Measurements from ENCODE around the gene RAB11FIP5. TPM values are rescaled to one million over a fixed set of nuclear protein-coding genes. Genes with fewer than 3 reads are reported as not detected.
A peak's percentile ranks its signal among the peaks of the same experiment; 100 is the strongest.

The RAB11FIP5 gene
- total and polyA plus RNA-seq, 9 donors = 9.6 to 18.9 (median 13.8) TPM

DNA sequence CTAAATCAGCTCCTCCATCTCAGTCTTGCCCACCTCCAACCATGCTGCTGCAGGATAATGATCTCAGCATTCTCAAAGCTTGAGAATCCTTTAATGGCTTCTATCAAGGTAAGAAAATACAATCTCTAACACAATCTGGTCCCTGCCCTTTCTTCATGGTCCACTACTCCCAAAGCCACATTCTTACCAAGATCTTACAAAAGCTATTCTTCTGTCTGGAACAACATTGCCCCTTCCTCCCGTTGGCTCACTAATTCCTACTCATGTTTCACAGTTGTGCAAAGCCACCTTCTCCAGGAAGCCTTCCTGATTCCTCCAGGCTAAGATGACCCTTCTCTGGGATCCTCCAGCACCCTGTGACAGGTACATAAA, 35.3 kb downstream of the RAB11FIP5 start:
- Histone ChIP-seq H3K27ac (ENCODE audit: low read length) (no peak overlapping the region), H3K4me3 (ENCODE audit: low read length) (no peak overlapping the region), H3K4me1 (ENCODE audit: control insufficient read depth, insufficient read depth, low read length) (peaks cover 8% of the 10 kb centered on the region), H3K36me3 (ENCODE audit: control insufficient read depth, insufficient read depth, low read length) (peaks cover 12% of the 10 kb centered on the region), H3K9me3 (replicated peaks; ENCODE audit: control insufficient read depth, low read depth, low read length) (no peaks in the 10 kb centered on the region), H3K27me3 (ENCODE audit: control insufficient read depth, insufficient read depth, low read length) (no peaks in the 10 kb centered on the region)
- 83% methylated on average over 1 of the region's 1 CpG for WGBS (ENCODE audit: insufficient coverage)
- DNase-seq = no peak

DNA sequence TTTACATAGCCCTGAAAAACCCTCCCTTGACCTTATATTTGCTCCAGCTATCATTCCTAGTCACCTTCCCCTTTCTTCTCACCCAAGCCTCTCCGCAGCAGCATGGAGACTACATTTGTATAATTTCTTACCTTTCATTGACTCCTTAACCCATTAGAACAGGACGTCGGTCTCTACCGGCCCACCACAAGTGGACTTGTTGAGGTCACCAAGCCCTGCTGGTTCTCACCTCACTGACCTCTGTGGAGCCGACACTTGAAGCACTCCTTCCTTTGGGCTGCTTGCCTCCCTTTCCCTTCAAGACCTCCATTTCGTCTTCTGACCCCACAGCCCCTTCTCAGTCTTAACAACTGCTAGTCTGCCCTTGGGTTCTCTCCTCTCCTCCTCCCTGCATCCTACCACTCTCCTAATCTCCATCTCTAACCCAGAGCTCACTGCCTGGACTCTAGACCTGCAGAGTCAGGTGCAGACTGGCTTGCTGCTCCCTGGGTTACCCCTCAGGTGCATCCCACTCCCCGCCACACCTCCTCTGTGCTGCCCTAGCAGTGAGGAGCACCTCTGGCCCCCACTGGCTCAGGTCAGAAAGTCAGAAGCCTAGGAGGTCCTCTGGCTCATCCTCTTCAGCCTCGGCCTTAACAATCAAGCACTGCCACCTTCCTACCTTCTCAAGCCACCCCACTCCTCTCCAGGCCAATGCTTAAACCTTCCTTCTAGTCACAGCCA, 35.9 kb downstream of the RAB11FIP5 start:
- no peak for DNase-seq
- 80% methylated on average over 8 of the region's 8 CpGs for WGBS (ENCODE audit: insufficient coverage)
- H3K4me3 ChIP-seq (ENCODE audit: low read length) = no peak overlapping the region
- H3K9me3 ChIP-seq (replicated peaks; ENCODE audit: control insufficient read depth, low read depth, low read length) = no peaks in the 10 kb centered on the region
- H3K4me1 ChIP-seq (ENCODE audit: control insufficient read depth, insufficient read depth, low read length) = peaks cover 13% of the 10 kb centered on the region
- peaks cover 12% of the 10 kb centered on the region for H3K36me3 ChIP-seq (ENCODE audit: control insufficient read depth, insufficient read depth, low read length)
- no peaks in the 10 kb centered on the region for H3K27me3 ChIP-seq (ENCODE audit: control insufficient read depth, insufficient read depth, low read length)
- H3K27ac ChIP-seq (ENCODE audit: low read length) = no peak overlapping the region

DNA sequence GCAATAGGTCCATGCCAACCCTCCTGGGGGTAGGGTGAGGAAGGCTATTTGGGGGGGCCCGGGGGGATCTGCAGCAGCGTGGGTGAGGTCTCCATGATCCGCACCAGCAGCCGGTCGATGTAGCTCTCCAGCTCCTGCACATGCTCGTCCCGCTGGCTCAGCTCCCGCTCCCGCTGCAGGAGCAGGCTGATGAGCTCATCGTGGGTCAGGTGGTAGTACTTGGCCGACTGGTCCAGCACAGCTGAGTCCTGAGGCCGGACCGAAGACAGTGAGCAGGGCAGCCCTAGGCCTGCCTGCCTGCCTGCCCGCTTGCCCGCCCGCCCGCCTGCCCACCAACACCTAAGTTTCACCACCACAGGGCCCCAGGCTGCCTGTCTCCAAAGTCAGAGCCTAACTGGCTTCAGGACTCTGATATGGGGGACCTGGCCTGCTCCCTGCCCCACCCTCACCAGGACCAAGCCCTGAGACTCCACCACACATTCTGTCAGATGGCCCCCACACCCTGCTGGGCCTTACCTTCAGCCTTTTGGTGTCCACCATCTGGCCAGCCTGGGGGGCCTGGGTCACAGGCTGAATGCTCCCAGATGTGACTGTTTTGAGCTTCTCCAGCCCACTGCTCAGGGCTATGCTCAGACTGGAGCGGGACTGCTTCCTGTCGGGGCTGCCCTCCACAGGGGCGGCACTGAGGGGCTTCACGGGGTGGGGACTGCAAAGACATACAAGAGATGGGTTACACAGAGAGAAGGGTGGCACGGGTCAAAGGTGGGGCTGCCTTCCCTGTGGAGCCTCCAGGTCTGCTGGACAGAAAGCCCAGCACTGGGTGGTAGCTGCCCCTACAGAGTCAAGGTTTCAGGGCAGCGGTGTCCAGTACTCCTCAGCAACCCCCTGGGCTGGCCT, 37.0 kb downstream of the RAB11FIP5 start:
- no peaks in the 10 kb centered on the region for H3K9me3 ChIP-seq (replicated peaks; ENCODE audit: control insufficient read depth, low read depth, low read length)
- no peaks in the 10 kb centered on the region for H3K27me3 ChIP-seq (ENCODE audit: control insufficient read depth, insufficient read depth, low read length)
- H3K36me3 ChIP-seq (ENCODE audit: control insufficient read depth, insufficient read depth, low read length) = peaks cover 12% of the 10 kb centered on the region
- H3K27ac ChIP-seq (ENCODE audit: low read length) = no peak overlapping the region
- 54% methylated on average over 23 of the region's 23 CpGs for WGBS (ENCODE audit: insufficient coverage)
- peaks cover 13% of the 10 kb centered on the region for H3K4me1 ChIP-seq (ENCODE audit: control insufficient read depth, insufficient read depth, low read length)
- H3K4me3 ChIP-seq (ENCODE audit: low read length) = no peak overlapping the region
- DNase-seq = peak; percentile 86

DNA sequence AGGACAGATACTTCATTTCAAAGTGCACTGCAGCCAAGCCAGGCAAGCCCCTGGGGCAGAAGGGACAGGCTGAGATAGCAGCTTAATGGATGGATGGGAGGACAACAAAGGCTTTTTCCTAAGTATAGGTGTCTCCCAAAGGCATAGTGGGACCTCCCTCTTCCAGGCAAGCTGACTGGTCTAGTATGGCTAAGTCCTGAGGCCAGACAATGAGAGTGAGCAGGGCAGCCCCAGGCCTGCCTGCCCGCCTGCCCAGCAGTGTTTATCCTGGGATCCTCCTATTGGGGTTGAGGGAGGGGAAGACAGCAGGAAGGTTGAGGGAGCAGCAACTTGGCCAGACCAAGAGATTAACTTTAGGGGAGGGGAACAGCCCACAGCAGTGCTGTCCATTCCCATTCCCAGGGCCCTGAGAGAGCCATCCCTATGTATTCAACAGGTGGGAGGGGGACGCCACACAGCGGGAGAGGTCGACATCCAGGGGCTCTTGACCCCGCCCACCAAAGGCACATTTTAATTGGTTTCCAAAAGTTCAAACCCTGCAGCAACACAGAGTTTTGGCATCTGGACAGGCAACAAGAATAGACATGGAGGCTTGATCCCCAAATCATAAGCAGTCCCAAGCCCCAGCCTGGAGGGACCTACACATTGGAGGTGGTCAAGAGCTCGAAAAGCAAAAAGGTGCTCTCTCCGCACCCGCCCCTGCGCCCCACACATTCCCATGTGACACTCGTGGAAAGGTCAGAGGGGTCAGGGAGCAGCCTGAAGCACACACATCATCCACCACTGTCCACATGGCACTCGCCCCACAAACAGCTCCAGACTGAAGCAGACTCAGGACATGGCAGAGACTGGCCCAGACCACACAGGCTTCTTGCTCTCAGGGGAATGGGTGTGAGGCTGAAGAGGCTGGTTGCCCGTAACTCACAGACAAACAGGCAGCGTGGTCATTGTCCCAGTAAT, 38.4 kb downstream of the RAB11FIP5 start:
- 76% methylated on average over 6 of the region's 13 CpGs for WGBS (ENCODE audit: insufficient coverage)
- Histone ChIP-seq H3K36me3 (ENCODE audit: control insufficient read depth, insufficient read depth, low read length) (peaks cover 4% of the 10 kb centered on the region), H3K27ac (ENCODE audit: low read length) (no peak overlapping the region), H3K4me1 (ENCODE audit: control insufficient read depth, insufficient read depth, low read length) (peaks cover 20% of the 10 kb centered on the region), H3K9me3 (replicated peaks; ENCODE audit: control insufficient read depth, low read depth, low read length) (no peaks in the 10 kb centered on the region), H3K4me3 (ENCODE audit: low read length) (no peak overlapping the region), H3K27me3 (ENCODE audit: control insufficient read depth, insufficient read depth, low read length) (no peaks in the 10 kb centered on the region)
- DNase-seq = no peak

DNA sequence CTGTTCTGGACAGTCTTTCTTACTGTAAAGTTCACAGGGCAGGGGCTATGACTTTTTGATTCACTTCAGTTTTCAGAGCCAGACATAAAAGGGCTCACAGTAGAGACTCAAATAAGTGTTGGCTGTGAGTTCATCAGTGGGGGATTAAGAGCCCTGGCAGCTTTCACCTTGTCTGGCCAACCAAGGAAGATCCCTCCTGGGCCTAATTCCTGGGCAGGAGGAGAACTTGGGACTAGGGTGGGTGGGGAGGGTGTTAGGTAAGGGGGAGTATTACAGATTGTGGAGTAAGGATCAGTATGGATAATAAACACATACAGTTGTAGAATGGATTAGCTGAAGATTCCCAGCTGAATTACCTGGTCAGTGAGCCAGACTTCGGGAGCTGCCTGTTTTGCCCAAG, 40.3 kb downstream of the RAB11FIP5 start:
- peaks cover 20% of the 10 kb centered on the region for H3K4me1 ChIP-seq (ENCODE audit: control insufficient read depth, insufficient read depth, low read length)

DNA sequence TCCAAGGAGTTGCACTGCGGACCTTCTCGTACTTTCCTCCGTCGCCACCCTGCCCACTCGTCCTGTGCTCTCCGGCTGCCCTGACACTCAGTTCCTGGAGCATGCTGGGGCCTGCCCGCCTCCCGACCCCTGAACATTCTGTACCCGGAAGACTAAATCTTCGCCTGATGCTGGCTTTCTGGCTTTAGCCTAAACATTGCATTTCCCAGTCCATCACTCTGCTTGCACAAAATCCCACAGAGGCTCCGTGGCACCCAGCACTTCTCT, 40.7 kb downstream of the RAB11FIP5 start:
- Histone ChIP-seq H3K9me3 (replicated peaks; ENCODE audit: control insufficient read depth, low read depth, low read length) (no peaks in the 10 kb centered on the region), H3K27me3 (ENCODE audit: control insufficient read depth, insufficient read depth, low read length) (no peaks in the 10 kb centered on the region), H3K36me3 (ENCODE audit: control insufficient read depth, insufficient read depth, low read length) (peaks cover 2% of the 10 kb centered on the region), H3K4me1 (ENCODE audit: control insufficient read depth, insufficient read depth, low read length) (peaks cover 20% of the 10 kb centered on the region), H3K27ac (ENCODE audit: low read length) (peak overlapping the region; percentile 93), H3K4me3 (ENCODE audit: low read length) (peak overlapping the region; percentile 71)
- 1% methylated on average over 11 of the region's 11 CpGs for WGBS (ENCODE audit: insufficient coverage)
- DNase-seq = peak; percentile 41

More for the DNA sequence above, 40.3 kb downstream of the RAB11FIP5 start:
- H3K27me3 ChIP-seq (ENCODE audit: control insufficient read depth, insufficient read depth, low read length) = no peaks in the 10 kb centered on the region
- WGBS (ENCODE audit: insufficient coverage) = 50% methylated on average over 1 of the region's 1 CpG
- no peaks in the 10 kb centered on the region for H3K9me3 ChIP-seq (replicated peaks; ENCODE audit: control insufficient read depth, low read depth, low read length)
- H3K4me3 ChIP-seq (ENCODE audit: low read length) = peak overlapping the region; percentile 71
- no peak for DNase-seq
- no peak overlapping the region for H3K27ac ChIP-seq (ENCODE audit: low read length)
- H3K36me3 ChIP-seq (ENCODE audit: control insufficient read depth, insufficient read depth, low read length) = peaks cover 2% of the 10 kb centered on the region

DNA sequence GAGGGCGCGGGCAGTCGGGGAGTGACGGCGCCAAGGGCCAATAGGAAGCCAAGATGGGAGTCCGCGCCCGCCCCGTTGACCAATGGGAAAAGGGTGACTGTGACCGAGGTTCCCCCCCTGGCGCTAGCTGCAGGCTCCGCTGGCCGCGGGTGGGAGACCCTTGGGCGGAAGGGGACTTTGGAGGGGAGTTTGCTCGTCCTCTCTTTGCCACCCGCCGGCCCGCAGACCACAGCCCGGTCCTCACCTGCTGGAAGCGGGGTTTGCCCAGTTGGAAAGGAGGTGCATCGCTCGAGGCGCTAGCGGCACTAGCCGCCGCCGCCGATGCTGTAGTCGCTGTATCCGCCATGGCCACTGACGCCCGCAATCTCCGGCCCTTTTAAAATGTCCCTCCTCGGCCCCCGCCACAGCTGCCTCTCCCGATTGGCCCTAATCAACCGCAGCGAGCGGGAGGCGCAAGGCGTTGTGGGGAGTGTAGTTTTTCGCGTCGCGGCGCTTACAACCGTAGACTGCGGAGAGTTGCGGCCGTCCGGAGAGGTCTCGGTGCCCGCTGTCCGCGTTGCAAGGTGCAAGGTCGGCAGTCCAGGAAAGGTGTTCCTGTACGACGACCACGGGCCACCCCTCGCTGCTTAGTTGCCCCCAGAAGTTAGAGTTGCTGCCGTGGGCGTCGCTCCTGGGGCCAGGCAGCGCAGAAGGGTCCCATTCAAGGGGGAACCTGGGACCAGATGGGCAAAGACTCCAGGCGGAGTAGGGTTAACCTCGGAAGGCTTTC, 41.2 kb downstream of the RAB11FIP5 start, which contains the start of gene SFXN5:
SFXN5 (minus strand) TSS at position 353 of the 769 bp plus-strand sequence; CDS start at position 346, 7 bp downstream.
- WGBS (ENCODE audit: insufficient coverage) = under 1% methylated on average over 58 of the region's 67 CpGs
- H3K27me3 ChIP-seq (ENCODE audit: control insufficient read depth, insufficient read depth, low read length) = no peaks in the 10 kb centered on the region
- H3K4me3 ChIP-seq (ENCODE audit: low read length) = peak within 1 kb of the TSS; percentile 71
- H3K36me3 ChIP-seq (ENCODE audit: control insufficient read depth, insufficient read depth, low read length) = peaks cover 2% of the 10 kb centered on the region
- H3K9me3 ChIP-seq (replicated peaks; ENCODE audit: control insufficient read depth, low read depth, low read length) = no peaks in the 10 kb centered on the region
- peak; percentile 99 for DNase-seq
- peaks cover 20% of the 10 kb centered on the region for H3K4me1 ChIP-seq (ENCODE audit: control insufficient read depth, insufficient read depth, low read length)
- peak within 1 kb of the TSS; percentile 93 for H3K27ac ChIP-seq (ENCODE audit: low read length)

DNA sequence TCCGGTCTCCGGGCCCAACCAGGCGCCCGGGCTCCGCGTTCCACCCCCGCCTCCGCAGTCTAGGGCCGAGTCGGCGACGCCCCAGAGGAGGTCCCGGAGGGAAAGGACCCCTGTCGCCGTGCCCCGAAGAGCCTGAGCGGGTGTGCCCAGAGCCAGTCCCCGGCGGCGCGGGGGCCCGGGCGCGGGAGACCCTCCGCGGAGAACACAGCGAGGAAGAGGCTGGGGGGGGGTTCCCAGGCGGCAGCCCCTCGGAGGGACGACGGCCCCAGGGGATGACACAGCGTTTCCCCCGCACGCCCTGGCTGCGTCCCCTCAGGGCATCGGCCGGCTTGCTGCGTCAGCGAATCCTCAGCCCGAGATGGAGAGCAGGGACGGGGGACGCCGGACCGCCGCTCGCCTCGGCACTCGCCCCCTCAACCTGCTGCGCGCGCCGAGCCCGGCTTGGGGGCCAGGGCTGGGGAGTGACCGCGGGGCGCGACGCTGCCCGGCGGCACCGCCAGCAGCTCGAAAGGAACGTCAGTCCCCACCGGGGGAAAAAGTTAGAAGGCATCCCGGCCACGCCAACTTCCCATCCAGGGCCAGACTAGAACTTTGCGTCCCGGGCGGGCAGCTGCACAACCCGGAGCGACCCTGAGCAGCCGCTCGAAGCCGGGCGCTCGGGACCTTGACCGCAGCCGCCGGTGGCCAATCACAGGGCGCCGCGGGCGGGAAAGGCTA, 41.9 kb downstream of the RAB11FIP5 start:
- Histone ChIP-seq H3K36me3 (ENCODE audit: control insufficient read depth, insufficient read depth, low read length) (peaks cover 2% of the 10 kb centered on the region), H3K27ac (ENCODE audit: low read length) (peak overlapping the region; percentile 93), H3K4me1 (ENCODE audit: control insufficient read depth, insufficient read depth, low read length) (peaks cover 20% of the 10 kb centered on the region), H3K27me3 (ENCODE audit: control insufficient read depth, insufficient read depth, low read length) (no peaks in the 10 kb centered on the region), H3K9me3 (replicated peaks; ENCODE audit: control insufficient read depth, low read depth, low read length) (no peaks in the 10 kb centered on the region), H3K4me3 (ENCODE audit: low read length) (peak overlapping the region; percentile 71)
- no peak for DNase-seq
- under 1% methylated on average over 83 of the region's 83 CpGs for WGBS (ENCODE audit: insufficient coverage)

Measured in muscle of leg (tissue), 11 donors.